Right renal cortex interstitium (tissue), 3 donors: ENCODE data around the gene TEK. TPM values are rescaled to one million over a fixed set of nuclear protein-coding genes. Genes with fewer than 3 reads are reported as not detected.

Experiments
- DNase-seq, 3 donors: peaks; one replicate each; pipeline ENCODE4 v3.0.0-alpha.2; 2013; ENCODE audit warnings: low read depth in 3 of 3, low spot score in 2 of 3
- polyA plus RNA-seq, 3 donors: library from polyadenylated mRNA; unstranded; fragments of 120-200 nt; gene quantifications; one replicate each; pipeline ENCODE4 v1.2.1, GENCODE V29; 2013; ENCODE audit not compliant: insufficient read length in 3 of 3

TEK gene
- polyA plus RNA-seq, 3 donors = 44.9 to 49.7 (median 49.2) TPM

GRCh38 chr9:27118916-27119315 lies 9.9 kb downstream of the TEK start:
- no peak for DNase-seq

- DNase-seq = no peak
These were observed 15.1 kb downstream of the TEK start for GRCh38 chr9:27124151-27124550.

- peak; percentile 58 to 69 (median 63) for DNase-seq
These were observed 16.0 kb downstream of the TEK start for GRCh38 chr9:27125030-27125429.

DNA sequence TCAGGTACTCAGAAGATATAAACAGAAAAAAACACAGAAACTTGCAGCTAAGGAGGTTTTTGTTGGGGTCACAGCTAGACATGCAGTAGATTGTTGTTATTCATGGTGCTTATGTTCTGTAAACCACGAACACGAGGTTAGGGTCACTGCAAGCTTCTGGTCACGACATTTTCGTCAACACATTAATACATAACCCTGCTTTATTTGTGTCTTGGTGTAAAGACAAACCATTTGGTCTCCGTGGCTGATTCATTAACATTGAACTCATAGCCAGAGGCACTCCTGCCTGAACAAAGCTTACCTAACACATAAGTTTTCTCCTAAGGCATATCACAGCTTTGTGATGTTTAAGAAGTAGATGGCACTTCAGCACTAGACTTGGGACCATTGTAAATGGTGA lies 16.9 kb downstream of the TEK start:
- DNase-seq = no peak

DNA sequence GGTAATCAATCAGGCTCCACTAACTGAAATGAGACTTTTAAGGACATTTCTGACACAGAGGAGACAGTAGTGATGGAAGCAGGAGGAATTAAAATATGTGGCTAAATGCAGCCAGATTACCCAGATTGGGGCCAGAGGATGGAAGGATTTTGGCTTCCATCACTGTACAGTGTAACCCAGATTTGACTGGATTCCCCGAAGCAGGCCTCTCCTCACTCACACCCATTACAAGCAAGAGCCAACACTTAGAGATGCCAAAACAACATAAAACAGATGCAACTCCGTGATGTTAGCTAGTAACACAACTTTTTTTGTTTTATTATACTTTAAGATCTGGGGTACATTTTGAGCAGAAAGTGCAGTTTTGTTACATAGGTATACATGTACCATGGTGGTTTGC lies 17.6 kb downstream of the TEK start:
- DNase-seq = no peak

DNA sequence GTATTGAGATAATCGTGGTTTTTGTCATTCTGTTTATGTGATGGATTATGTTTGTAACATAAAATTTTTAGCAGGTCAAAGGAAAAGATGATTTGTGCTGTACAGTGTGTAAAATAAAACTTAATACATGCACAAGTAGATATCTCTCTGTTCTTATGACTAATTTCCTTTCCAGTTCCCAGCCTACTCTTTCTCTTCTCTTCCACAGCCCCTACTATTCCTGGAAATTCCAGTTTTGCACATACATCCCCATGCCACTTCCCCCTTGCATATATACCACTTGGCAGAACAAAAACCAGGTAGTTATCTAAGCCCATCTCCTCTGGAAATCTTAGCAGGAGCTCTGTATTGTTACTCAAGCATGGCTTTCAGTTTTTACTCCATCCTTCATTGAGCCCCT lies 20.2 kb downstream of the TEK start:
- no peak for DNase-seq

- DNase-seq = no peak
These were observed 22.7 kb downstream of the TEK start for GRCh38 chr9:27131731-27132130.

GRCh38 chr9:27133817-27134216 lies 24.8 kb downstream of the TEK start:
- no peak for DNase-seq

- DNase-seq = no peak
These were observed 33.4 kb downstream of the TEK start for GRCh38 chr9:27142299-27142930.

DNA sequence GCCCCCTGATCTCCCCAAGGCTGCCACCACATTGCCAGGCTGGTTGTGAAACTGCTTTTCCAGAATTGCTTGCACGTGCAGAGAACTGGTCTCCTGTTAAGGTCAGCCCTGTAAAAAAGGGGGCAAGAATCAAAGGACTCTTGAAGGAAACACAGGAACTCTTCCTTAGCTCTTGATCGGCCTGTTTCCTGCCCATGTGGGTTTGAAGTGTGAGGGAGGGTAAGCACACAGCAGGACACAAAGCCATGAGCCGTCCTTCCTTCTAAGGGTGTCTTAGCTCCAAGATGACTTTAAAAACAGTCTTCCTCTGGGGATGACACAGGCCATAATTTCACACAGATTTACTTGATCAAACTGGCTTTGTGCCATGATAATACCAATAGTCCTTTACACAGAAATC lies 36.1 kb downstream of the TEK start:
- no peak for DNase-seq

DNA sequence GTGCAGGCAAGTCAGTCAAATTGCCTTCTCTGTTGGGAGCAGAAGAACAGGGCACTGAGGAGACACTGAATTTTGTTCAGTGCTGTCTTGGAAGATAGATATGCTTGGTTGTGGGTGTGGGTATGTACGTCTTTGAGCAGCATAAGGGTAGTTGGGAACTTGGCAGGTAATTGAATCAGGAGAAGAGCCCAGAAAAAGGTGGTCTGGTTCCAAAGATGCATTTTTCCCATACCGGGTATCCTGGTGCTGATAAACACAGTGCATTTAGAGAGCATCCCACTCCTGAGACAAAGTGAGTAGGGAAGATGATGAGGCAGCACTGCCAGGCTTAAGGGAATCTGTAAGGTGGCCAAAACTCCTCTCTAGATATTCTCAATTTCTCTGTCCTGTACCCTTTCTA lies 40.6 kb downstream of the TEK start:
- DNase-seq = no peak

DNA sequence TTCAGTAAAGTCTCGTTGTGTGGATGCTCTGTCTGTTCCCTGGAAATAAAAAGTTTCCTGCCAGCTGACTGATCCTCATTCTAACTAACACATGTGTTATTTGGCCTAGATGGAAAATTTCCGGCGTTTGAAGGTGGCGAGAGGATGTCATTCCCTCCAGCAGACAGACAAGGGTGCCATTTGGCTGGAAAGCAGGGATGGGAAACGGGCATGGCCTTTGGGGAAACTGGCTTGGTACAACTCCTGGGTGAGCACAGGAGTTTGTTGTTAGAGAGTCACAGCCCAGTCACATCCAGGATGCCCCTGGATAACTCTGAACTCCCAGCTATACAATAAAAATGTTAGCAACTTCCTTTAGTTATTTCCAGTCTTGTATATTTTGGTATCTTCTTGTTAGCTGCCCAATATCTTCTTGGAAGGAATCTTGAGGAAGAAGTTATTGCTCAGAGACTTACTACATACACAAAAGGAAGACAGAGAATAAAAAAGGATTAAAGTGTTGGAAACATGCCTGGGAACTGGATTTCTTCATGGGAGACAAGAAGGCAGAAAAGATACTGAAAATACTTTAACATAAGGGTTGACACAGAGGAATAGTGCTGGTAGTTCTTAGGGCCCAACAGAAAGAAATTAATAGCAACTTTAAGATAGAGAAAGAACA lies 41.9 kb downstream of the TEK start:
- DNase-seq = no peak

- DNase-seq = no peak
These were observed 42.8 kb downstream of the TEK start for GRCh38 chr9:27151693-27152404.

GRCh38 chr9:27152405-27152718 lies 43.3 kb downstream of the TEK start:
- no peak for DNase-seq

DNA sequence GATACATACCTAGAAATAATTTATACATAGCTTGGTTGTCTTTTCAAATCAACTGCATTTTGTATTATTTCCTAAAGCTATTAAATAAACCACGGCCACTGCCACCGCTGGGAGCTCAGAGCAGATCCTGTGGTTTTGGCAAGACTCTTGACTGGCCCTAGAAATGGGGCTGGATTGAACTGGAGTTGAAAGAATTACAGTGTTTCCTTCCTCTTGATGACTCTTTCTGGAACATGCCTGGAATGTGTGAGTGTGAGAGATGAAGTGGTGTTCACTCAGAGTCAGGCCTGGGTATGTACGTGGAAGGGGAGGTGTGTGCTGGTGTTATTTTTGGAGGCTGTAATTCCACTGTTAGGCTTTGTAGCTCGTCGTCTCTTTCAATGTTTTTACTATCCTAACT lies 45.9 kb downstream of the TEK start:
- DNase-seq = no peak

DNA sequence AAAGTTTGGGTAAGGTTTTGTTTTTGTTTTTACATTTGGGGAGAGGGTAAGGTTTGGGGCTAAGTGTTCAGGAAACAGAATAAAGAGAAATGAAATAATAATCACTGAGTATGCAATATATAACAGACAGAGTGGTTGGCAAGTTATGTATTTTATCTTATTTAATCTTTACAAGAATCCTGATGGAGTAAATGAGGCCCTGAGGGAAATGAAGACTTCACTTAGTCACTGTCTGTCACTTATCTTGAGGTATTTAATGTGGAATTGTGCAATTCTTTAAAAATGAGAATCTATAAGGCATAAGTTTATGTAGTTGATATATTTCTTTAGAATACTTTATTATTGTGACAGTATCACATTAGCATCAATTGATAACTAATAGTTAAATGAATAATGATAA lies 48.1 kb downstream of the TEK start:
- DNase-seq = no peak

DNA sequence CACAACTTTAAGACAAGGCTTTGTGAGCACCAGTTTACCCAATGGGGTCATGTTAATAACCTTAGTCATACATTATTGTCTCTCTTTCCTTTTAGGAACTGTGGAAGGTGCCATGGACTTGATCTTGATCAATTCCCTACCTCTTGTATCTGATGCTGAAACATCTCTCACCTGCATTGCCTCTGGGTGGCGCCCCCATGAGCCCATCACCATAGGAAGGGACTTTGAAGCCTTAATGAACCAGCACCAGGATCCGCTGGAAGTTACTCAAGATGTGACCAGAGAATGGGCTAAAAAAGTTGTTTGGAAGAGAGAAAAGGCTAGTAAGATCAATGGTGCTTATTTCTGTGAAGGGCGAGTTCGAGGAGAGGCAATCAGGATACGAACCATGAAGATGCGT lies 48.7 kb downstream of the TEK start:
- no peak for DNase-seq

DNA sequence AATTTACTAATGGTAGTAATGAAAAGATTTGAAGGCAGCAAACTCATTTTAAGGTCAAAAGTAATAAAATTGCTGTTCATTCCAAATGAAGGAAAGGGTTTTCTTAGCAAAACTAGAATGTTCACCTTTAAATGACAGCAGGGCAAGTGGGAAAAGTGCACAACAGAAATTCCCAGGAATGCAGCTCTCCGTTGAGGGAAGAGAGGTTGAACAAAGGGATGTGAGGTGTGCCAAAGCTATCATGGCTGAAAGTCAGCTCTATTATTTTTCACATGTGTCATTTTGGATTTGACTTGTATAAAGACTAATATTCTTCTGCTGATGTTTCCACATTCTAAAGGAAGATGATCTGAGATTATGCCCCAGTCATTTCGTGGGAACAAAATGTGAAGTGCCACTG lies 51.6 kb downstream of the TEK start:
- no peak for DNase-seq

DNA sequence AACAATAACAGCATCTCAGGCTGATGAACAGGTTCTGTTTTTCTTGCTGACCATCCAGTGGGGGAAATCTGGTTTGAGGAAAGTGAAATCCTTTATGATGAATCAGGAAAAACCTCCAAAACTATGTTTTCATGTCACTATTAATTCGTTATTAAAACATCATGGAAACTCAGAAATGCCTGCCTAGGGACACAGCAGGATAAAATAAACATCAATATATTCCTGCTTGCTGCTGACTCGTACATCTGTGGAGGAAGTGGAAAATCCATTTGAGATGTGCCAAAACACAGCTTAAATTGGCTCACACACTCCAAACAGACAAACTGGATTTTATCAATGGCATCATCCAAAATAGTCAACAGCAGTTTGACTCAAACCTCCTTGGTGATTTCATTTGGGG lies 53.0 kb downstream of the TEK start:
- DNase-seq = no peak

DNA sequence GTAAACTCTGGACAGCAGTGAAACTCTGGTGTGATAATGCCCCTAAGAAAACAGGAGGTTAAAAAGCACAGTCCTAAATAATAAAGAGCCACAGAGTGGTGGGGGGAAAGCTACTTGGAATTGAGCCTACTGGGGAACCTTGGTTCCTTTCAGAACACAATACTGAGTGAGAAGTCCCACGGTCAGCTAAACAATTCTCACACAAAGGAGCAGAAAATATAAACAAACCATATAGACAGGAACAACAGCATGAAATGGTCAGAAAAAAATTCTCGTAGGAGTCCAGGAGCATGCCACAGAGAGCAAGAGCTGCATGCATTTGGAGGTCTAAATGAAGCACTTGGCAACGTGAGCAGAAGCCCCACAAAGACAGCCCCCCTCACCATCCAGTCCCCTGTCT lies 56.0 kb downstream of the TEK start:
- DNase-seq = no peak

- DNase-seq = no peak
These were observed 56.6 kb downstream of the TEK start for GRCh38 chr9:27165670-27166069.

DNA sequence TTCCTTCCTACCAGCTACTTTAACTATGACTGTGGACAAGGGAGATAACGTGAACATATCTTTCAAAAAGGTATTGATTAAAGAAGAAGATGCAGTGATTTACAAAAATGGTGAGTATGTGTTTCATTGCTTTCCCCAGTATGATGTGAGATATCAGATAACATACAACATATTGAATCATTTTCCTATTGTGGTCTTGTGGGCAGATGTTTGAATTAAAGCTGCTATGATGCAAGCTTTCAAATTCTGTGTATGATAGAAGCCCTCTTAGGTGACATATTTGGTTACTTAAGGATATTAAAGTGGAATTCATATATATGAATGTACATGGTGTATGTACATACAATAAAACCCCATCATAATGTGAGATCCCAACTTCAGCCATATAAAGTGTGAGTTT lies 59.5 kb downstream of the TEK start:
- DNase-seq = no peak
